ENCODE results near the gene AREG.

GRCh38 chr4:74420863-74421262 lies 24.1 kb upstream of the AREG start:
- no peak for TF ChIP-seq CTCF (IDR thresholded peaks at IDR 0.05)
- TF ChIP-seq NR1H2 (CRISPR knock-in tag; IDR thresholded peaks at IDR 0.05) = no peak

All from WTC11 (cell line).